HEK293 (cell line): Measurements from ENCODE around the gene MPP7.

ENCODE experiments used
- EGR2 ChIP-seq: fragments of 450-650 bp; formaldehyde crosslinking; IDR thresholded peaks from 2 replicates; pipeline ENCODE4 v1.5.1; 2016; ENCODE audit warnings: low read depth, missing biosample characterization, missing genetic modification characterization
- HOXA7 ChIP-seq: sonication (generic); formaldehyde crosslinking; IDR thresholded peaks from 2 replicates; pipeline ENCODE4 v1.8.1; 2022; ENCODE audit warnings: missing genetic modification reagents, borderline replicate concordance
- IKZF3 ChIP-seq: fragments of 450-650 bp; IDR thresholded peaks from 2 replicates; pipeline ENCODE4 v1.5.0; 2018; ENCODE audit warnings: missing biosample characterization, mild to moderate bottlenecking, missing genetic modification characterization, moderate library complexity
- KLF10 ChIP-seq: fragments of 450-650 bp; IDR thresholded peaks from 2 replicates; pipeline ENCODE4 v1.5.1; 2018; ENCODE audit warnings: missing biosample characterization, mild to moderate bottlenecking, missing genetic modification characterization
- KLF8 ChIP-seq: fragments of 450-650 bp; formaldehyde crosslinking; IDR thresholded peaks from 2 replicates; pipeline ENCODE4 v1.5.1; 2016; ENCODE audit warnings: missing biosample characterization, missing genetic modification characterization
- KLF9 ChIP-seq: fragments of 450-650 bp; formaldehyde crosslinking; IDR thresholded peaks from 2 replicates; pipeline ENCODE4 v1.5.1; 2016; ENCODE audit warnings: missing biosample characterization, missing genetic modification characterization, low read depth
- PRDM10 ChIP-seq: fragments of 450-650 bp; formaldehyde crosslinking; IDR thresholded peaks from 2 replicates; pipeline ENCODE4 v1.5.1; 2016; ENCODE audit warnings: missing biosample characterization, missing genetic modification characterization
- SCRT1 ChIP-seq: fragments of 450-650 bp; formaldehyde crosslinking; IDR thresholded peaks from 2 replicates; pipeline ENCODE4 v1.5.1; 2016; ENCODE audit warnings: missing biosample characterization, missing genetic modification characterization, borderline replicate concordance
- SP3 ChIP-seq: fragments of 450-650 bp; formaldehyde crosslinking; IDR thresholded peaks from 2 replicates; pipeline ENCODE4 v1.5.1; 2016; ENCODE audit warnings: missing biosample characterization, missing genetic modification characterization
- WT1 ChIP-seq: fragments of 450-650 bp; formaldehyde crosslinking; IDR thresholded peaks from 2 replicates; pipeline ENCODE4 v1.5.1; 2016; ENCODE audit warnings: missing biosample characterization, missing genetic modification characterization
- ZBTB20 ChIP-seq: fragments of 450-650 bp; formaldehyde crosslinking; IDR thresholded peaks from 2 replicates; pipeline ENCODE4 v1.5.1; 2016; ENCODE audit warnings: missing biosample characterization, missing genetic modification characterization
- ZBTB26 ChIP-seq: fragments of 450-650 bp; formaldehyde crosslinking; optimal IDR thresholded peaks from 2 replicates; pipeline ENCODE3; 2016; ENCODE audit warnings: missing biosample characterization, mild to moderate bottlenecking, missing genetic modification characterization
- ZBTB48 ChIP-seq: fragments of 450-650 bp; formaldehyde crosslinking; IDR thresholded peaks from 2 replicates; pipeline ENCODE4 v1.5.1; 2016; ENCODE audit warnings: missing biosample characterization, missing genetic modification characterization
- ZBTB8A ChIP-seq: fragments of 450-650 bp; formaldehyde crosslinking; IDR thresholded peaks from 2 replicates; pipeline ENCODE4 v1.5.1; 2016; ENCODE audit warnings: missing biosample characterization, missing genetic modification characterization
- ZNF302 ChIP-seq: fragments of 450-650 bp; formaldehyde crosslinking; IDR thresholded peaks from 2 replicates; pipeline ENCODE4 v1.5.1; 2016; ENCODE audit warnings: missing biosample characterization, missing genetic modification characterization, low read depth
- ZNF311 ChIP-seq: fragments of 450-650 bp; formaldehyde crosslinking; IDR thresholded peaks from 2 replicates; pipeline ENCODE4 v1.5.1; 2017; ENCODE audit warnings: missing biosample characterization, missing genetic modification characterization, borderline replicate concordance
- ZNF335 ChIP-seq: fragments of 450-650 bp; formaldehyde crosslinking; conservative IDR thresholded peaks from 2 replicates; pipeline ENCODE4 v1.5.1; 2016; ENCODE audit warnings: missing biosample characterization, missing genetic modification characterization
- ZNF391 ChIP-seq: fragments of 450-650 bp; formaldehyde crosslinking; IDR thresholded peaks from 2 replicates; pipeline ENCODE4 v1.5.1; 2016; ENCODE audit warnings: low read depth, missing biosample characterization, missing genetic modification characterization, borderline replicate concordance
- ZNF398 ChIP-seq: fragments of 450-650 bp; formaldehyde crosslinking; IDR thresholded peaks from 2 replicates; pipeline ENCODE4 v1.5.1; 2017; ENCODE audit warnings: missing biosample characterization, missing genetic modification characterization
- ZNF561 ChIP-seq: fragments of 450-650 bp; IDR thresholded peaks from 2 replicates; pipeline ENCODE4 v1.5.1; 2018; ENCODE audit warnings: missing biosample characterization, missing genetic modification characterization, borderline replicate concordance
- ZNF571 ChIP-seq: fragments of 450-650 bp; formaldehyde crosslinking; IDR thresholded peaks from 2 replicates; pipeline ENCODE4 v1.5.0; 2017; ENCODE audit warnings: missing biosample characterization, missing genetic modification characterization
- ZNF596 ChIP-seq: fragments of 450-650 bp; IDR thresholded peaks from 2 replicates; pipeline ENCODE4 v1.5.0; 2018; ENCODE audit warnings: missing biosample characterization, mild to moderate bottlenecking, missing genetic modification characterization, moderate library complexity
- ZSCAN16 ChIP-seq: fragments of 450-650 bp; formaldehyde crosslinking; IDR thresholded peaks from 2 replicates; pipeline ENCODE4 v1.5.1; 2016; ENCODE audit warnings: missing biosample characterization, missing genetic modification characterization
- ZXDB ChIP-seq: fragments of 450-650 bp; formaldehyde crosslinking; IDR thresholded peaks from 2 replicates; pipeline ENCODE4 v1.5.1; 2016; ENCODE audit warnings: missing biosample characterization, missing genetic modification characterization
- TF ChIP-seq, protein P1 (sequence below): fragments of 450-650 bp; formaldehyde crosslinking; IDR thresholded peaks from 2 replicates; pipeline ENCODE4 v1.5.1; 2016; ENCODE audit warnings: missing biosample characterization, missing genetic modification characterization
- TF ChIP-seq, protein P2 (sequence below): fragments of 450-650 bp; formaldehyde crosslinking; IDR thresholded peaks from 2 replicates; pipeline ENCODE4 v1.5.1; 2016; ENCODE audit warnings: missing biosample characterization, missing genetic modification characterization
- TF ChIP-seq, protein P3 (sequence below): fragments of 450-650 bp; formaldehyde crosslinking; IDR thresholded peaks from 2 replicates; pipeline ENCODE4 v1.5.1; 2016; ENCODE audit warnings: missing biosample characterization, missing genetic modification characterization

Gene MPP7

DNA sequence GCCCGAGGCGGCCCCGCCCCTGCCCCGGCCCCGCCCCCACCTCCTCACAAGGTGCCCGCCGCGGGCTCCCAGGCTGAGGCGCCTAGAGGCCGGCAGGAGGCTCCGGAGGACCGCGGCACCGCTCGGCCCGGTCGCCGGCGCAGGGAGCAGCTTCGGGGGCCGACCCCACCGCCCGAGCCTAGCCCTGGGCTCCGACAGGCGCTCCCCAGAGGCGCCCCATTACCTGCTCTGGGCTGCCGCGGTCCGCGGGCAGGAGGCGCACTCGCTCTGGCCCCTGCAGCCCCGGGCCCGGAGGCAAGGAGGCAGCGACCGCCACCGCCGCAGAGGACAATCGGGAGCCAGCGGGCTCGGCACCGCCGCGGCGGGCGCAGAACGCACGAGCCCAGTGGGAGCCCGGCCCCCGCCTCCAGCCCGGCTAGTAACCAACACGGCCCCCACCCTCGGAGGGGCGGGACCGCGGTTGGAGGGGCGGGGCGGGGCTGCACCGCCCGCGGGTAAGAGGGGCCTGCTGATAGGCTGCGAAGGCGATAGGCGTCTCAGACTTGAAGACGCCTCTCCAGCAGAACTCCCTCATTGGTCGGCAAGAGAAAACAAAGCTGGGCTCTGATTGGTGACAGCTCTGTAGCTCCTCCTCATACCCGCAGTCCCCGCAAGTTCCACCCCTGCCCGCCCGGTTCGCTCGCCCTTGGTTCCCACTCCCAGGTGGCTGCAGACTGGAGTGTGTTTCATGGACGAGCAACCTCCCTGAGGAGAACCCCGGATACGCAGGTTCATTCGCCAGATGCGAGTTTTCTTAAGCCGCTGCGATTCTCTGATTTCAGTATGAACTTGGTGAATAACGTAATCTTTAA, at the start of gene MPP7 (continued):
- TF ChIP-seq ZNF398 (tag by site-specific recombination) (peak; percentile 15; the same call in 1 of the 2 replicates), ZNF561 (peak; percentile 57; the same call in 1 of the 2 replicates), HOXA7 (CRISPR knock-in tag) (no peak), ZNF302 (tag by site-specific recombination) (no peak), KLF9 (tag by site-specific recombination) (peak; percentile 27; the same call in 1 of the 2 replicates), SCRT1 (tag by site-specific recombination) (no peak), ZXDB (peak; percentile 47; the same call in 1 of the 2 replicates), EGR2 (tag by site-specific recombination) (peak; percentile 28; the same call in 1 of the 2 replicates), ZNF571 (tag by site-specific recombination) (no peak), ZBTB8A (tag by site-specific recombination) (peak; percentile 100), ZSCAN16 (tag by site-specific recombination) (no peak), ZNF311 (tag by site-specific recombination) (no peak), ZBTB26 (tag by site-specific recombination) (peak; percentile 91), ZBTB48 (tag by site-specific recombination) (peak; percentile 43), KLF8 (tag by site-specific recombination) (peak; percentile 68), KLF10 (tag by site-specific recombination) (peak; percentile 68), SP3 (tag by site-specific recombination) (peak; percentile 95), PRDM10 (tag by site-specific recombination) (peak; percentile 83), ZBTB20 (tag by site-specific recombination) (peak; percentile 92), ZNF391 (tag by site-specific recombination) (no peak), ZNF335 (peak; percentile 55; the same call in 1 of the 2 replicates), IKZF3 (tag by site-specific recombination) (peak; percentile 75), ZNF596 (no peak), WT1 (tag by site-specific recombination) (no peak)
- TF ChIP-seq, protein P1, sequence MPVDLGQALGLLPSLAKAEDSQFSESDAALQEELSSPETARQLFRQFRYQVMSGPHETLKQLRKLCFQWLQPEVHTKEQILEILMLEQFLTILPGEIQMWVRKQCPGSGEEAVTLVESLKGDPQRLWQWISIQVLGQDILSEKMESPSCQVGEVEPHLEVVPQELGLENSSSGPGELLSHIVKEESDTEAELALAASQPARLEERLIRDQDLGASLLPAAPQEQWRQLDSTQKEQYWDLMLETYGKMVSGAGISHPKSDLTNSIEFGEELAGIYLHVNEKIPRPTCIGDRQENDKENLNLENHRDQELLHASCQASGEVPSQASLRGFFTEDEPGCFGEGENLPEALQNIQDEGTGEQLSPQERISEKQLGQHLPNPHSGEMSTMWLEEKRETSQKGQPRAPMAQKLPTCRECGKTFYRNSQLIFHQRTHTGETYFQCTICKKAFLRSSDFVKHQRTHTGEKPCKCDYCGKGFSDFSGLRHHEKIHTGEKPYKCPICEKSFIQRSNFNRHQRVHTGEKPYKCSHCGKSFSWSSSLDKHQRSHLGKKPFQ (tag by site-specific recombination) = peak; percentile 70
- TF ChIP-seq, protein P2, sequence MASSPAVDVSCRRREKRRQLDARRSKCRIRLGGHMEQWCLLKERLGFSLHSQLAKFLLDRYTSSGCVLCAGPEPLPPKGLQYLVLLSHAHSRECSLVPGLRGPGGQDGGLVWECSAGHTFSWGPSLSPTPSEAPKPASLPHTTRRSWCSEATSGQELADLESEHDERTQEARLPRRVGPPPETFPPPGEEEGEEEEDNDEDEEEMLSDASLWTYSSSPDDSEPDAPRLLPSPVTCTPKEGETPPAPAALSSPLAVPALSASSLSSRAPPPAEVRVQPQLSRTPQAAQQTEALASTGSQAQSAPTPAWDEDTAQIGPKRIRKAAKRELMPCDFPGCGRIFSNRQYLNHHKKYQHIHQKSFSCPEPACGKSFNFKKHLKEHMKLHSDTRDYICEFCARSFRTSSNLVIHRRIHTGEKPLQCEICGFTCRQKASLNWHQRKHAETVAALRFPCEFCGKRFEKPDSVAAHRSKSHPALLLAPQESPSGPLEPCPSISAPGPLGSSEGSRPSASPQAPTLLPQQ (tag by site-specific recombination) = peak; percentile 53; the same call in 1 of the 2 replicates
- TF ChIP-seq, protein P3, sequence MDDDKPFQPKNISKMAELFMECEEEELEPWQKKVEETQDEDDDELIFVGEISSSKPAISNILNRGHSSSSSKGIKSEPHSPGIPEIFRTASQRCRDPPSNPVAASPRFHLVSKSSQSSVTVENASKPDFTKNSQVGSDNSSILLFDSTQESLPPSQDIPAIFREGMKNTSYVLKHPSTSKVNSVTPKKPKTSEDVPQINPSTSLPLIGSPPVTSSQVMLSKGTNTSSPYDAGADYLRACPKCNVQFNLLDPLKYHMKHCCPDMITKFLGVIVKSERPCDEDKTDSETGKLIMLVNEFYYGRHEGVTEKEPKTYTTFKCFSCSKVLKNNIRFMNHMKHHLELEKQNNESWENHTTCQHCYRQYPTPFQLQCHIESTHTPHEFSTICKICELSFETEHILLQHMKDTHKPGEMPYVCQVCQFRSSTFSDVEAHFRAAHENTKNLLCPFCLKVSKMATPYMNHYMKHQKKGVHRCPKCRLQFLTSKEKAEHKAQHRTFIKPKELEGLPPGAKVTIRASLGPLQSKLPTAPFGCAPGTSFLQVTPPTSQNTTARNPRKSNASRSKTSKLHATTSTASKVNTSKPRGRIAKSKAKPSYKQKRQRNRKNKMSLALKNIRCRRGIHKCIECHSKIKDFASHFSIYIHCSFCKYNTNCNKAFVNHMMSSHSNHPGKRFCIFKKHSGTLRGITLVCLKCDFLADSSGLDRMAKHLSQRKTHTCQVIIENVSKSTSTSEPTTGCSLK (tag by site-specific recombination) = no peak
